GM19395 (cell line): ENCODE data around the gene TOMT.

ENCODE experiments used
- ATAC-seq: cut with Tn5 transposase; IDR thresholded peaks from one replicate; pipeline ENCODE4 v1.9.1; 2021; ENCODE audit warnings: mild to moderate bottlenecking, moderate library complexity; ENCODE audit not compliant: unreplicated experiment

TOMT gene

DNA sequence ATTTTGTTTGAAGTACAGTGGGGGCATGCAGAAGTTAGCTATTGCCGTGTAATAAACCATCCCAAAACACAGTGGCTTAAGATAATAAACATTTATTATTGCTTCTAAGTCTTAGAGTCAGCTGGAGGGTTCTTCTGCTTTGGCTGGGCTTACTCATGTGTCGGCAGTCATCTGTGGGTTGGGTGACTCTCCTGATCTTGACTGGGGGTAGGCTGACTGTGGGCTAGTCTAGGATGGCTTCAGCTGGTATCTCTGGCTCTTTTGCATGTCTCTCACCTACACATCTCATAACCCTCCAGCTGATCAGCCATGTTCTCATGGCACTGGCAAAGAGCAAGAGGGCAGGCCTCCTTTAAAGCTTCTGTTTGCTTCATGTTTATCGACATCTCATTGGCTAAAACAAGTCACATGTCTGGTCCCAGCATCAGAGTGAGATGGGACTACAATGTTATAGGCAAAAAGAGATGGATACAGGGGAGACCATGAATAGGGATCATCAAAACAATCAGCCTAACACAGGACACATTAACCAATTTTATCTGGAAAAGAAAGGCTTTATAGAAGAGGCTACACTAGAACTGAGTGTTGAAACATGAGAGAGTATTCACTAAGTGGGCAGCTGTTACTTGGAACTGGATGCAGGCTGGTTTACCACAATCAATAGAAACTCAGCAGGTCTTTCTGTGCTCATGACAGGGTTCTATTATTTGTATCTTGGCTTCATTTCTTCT lies 19.9 kb upstream of the TOMT start:
- ATAC-seq = no peak

DNA sequence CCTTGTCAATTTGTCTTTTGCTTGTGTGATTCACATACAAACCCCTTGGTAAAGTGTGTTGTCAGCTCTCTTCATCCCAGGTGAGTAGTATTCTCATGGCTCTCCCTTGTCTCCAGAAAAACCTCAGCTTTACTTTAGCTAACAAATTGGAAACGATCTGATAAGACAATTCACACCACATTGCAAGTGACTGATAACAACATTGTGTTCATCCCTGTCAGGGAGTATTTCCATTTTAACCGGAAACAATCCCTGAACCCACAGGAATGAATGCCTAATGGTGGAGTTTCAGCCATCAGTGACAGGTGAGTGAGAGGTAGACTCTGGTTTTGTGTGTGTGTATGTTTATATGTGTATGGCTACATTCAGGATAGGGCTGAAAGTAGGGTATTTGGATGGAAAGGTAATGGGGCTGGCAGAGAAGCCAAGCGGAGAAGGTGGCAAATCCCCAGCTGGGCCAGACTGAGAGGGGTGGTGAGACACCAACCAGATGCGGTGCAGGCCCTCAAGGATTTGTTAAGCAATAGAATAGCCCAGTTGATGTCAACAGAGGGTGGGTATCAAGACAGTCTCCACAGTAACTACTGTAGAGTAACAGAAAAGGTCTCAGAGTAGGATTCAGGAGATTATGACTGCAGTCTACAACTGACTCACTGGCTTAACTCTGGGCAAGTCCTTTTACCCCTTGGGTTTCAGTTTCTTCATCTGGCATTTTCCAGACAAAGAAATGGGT lies 17.5 kb upstream of the TOMT start:
- no peak for ATAC-seq

DNA sequence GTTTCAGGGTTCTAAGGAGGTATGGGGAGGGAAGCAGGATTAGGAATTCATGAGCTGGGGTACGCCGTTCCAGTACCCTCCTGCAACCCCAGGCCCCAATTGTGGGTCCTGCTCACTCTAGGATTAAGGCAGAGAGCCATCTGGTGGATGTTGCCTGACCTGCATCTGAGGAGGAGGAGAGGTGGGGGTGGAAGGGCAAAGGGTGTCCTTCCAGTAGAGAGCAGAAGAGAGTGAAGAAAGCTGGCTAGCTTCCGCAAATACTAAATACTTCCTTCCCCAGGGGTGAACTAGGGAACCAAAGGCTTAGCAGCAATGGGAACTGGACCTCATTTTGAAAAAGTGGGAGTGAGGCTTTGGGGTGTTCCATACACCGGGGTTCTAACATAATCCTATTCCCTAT lies 14.4 kb upstream of the TOMT start:
- no peak for ATAC-seq

DNA sequence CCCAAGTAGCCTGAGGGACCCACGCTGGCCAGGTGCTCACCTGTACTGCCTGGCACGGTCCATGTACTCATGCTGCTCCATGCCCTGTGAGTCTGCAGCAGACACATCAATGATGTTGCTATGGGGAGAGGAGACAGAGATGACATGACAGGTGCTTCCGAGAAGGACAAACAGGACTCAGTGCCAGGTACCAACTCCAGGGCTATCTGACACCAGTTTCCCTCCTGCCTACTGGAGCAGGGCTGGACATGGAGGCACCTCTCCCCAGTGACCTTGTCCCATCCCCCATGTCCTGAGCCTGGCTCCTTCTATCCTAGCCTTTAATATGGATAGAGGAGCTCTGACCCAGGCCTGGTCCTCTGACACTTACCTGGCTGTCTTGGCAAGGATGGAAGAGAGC lies 7.0 kb upstream of the TOMT start:
- ATAC-seq = no peak

DNA sequence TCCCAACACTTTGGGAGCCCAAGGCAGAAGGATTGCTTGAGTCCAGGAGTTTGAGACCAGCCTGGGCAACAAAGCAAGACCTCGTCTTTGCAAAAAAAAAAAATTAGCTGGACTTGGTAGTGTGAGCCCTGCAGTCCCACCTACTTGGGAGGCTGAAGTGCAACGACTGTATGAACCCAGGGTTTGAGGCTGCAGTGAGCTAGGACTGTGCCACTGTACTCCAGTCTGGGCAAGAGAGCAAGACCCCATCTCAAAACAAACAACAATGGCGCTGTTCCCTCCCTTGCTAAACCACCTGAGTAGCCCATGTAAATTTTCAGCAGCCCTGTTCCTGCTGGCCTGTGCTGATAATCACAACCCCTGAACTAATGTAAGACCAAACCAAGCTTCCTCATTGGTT lies 5.7 kb upstream of the TOMT start:
- no peak for ATAC-seq

DNA sequence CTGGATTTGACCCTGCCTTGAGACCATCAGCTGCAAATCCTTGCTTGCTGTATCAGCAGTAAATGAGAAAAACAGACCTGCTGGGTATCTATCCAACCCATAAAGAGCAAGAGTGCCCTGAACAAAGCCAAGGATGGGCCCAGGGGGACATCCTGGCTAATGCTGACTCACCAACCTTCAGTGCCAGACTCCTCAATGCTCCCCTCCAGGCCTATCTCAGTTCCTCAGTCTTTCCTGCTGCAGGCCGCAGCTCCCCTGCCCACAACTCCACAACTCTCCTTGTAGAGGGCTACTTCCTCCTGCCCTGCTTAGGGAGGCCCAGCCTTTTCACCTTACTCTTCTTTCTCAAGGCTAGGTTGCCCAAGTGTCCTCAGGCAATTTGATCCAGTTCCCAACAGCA lies 5.3 kb upstream of the TOMT start:
- ATAC-seq = no peak

DNA sequence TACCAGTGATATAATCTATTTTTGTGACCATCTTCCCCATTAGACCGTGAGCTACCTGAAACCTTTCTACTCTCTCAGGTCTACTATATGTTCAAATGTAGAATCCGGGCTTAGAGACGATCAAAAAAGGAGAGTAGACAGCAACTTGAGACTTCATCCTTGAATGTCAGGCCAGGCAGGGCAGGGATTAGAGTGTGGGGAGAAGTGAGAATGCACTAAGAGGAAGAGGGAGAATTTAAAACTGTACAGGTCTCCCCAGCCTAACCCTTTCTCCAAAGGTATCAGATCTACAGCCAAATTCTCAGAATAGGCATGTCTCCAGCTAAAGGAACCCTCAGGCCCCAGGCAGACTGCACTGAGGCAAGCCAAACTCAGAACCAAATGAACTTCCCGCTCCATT lies 3.6 kb upstream of the TOMT start:
- no peak for ATAC-seq

DNA sequence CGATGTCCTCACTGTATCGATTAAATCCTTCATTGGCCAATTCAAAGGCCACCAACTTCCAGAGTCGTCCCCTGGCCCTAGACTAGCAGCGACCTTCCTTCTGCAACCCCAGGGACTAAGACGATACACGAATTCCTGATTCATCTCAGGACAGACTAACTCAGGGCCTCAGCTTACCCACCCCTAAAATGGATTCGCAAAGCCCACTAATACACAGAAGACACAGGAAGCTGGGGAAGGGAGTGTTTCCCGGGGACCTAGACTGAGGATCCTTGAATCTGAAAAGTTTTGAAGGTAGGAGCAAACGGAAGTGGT lies 3.1 kb upstream of the TOMT start:
- no peak for ATAC-seq

DNA sequence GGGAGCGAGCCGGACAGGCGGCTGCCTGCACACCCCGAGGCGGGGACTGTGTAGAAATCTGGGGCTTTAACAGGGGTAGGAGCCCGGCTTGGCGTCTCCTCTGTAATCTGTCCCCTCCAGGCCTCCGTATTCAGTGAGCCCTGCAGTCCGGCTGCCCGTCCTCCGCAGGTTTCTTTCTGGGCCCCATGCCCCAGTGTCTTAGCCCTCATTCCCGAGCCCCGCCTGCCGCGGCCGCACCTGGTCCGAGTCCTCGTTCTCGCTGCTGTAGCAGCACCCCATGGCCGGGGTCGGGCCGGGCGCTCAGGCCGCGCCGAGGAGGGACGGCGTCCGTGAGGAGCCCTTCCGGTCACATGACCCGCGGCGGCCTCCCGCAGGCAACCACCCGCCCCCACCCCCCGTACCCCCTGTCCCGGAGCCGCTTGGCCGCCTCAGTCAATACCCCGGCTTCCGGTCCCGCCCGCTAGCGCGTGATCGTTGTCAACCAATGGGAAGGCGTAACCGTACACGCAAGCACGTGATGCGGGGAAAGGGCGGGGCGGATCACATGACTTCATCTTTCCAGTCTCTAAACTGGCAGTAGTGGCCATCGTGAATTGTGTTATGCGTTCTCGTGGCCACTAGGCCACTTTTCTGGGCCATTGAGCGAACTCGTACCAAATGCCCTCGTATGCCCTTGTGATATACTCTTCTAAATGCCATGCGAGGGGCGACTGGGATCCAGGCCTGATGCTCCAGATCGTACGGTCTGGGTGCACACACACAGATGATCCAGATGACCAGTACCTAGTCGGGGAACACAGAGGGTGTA lies 2.6 kb upstream of the TOMT start, which contains the start of gene LAMTOR1:
Gene LAMTOR1 (minus strand): TSS at position 352 of the 808 bp plus-strand sequence. CDS start 73 bp downstream, at position 279.
- peak; percentile 87 for ATAC-seq

DNA sequence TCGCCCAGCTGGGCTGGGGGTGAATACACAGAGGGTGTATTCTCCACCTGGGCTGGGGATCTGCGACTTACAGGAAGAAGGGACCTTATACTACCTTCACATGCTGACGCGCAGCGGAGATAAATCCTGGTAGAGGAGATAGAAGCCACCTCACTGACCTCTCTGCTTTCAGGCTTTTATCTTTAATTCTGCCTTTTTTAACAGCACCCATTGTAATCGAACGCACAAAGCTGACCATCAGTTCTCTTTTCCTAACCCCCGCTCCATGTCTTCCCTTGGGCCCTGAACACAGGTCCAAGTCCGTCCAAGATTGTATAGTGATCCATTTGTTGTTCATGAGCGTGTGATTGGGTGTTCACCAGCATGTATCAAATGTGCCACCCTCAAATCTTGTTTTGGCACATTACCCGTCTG lies 2.0 kb upstream of the TOMT start:
- no peak for ATAC-seq

DNA sequence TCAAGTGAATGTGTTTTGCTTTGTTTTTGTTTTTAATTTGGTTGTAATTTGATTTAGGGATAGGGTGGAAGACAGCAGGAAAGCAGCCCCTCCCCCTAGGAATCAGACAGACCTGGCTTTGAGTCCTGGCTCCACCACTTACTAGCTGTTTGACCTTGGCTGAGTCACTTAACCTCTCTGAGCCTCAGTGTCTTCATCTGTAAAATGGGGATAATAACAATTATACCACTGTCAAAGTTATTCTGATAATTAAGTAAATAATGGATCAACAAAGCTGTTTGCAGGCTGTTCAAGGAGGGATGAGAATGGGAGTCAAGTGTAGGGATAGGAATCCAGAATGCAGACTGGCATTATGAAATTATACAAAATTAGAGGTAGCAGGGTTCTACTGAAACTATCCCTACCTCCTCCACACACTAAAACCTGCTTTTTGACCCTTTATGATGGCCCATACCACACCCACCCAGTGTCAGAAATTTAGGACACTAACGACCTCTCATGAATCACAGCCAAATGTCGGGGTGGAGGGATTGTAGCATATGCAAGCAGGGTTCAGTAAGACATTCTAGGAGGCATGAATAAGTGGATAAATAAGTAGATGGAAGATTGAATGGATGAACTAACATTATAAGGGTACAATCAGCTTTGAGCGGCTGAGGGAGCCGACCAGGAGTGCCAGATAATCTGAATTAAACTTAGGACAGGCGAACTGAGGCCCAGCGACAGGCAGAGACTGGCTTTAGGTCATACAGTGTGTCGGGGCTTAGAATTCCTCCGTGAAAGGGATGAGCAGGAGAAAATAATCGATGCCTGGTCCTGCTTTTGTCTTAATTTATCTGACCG lies 5.8 kb downstream of the TOMT start:
- peak; percentile 2 for ATAC-seq

DNA sequence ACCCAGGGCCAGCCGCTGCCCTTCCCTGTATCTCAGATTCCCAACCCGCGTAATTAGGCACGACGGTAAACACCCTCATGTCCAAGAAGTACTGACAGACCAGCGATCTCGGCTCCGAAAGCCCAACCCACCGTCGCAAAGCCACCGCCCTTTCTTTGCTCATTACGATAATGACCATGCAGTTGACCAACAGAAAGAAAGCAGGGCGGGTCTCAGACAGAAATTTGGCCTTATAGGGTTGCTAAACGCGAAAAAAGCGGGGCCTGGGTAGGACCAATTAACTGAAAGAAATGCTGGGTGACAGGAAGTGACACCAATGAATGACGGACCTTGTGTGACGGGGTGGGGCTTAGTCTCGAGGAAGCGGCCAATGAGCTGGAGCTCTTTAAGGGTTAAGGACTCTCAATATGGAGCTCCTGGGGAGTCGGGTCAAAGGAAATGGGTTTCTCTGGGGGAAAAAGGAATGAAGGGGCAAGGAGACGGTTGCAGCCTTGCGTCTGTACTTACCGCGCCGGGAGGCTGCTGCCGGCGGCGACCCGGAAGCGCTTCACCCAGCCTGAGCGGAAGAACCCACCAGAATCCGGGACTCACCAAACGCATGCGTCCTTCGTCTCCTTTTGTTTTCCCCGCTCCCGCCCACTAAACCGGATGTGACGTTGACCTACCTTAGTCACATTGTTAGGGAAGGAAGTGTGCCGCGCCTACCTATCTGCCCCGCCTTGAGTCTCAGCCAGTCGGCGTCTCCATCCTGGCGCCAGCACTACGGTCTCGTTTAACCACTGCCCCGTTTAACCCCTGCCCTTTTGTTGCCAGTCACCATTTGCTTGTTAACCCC lies 6.6 kb downstream of the TOMT start, which contains the start of gene ANAPC15:
Gene ANAPC15 (minus strand): TSS at position 553 of the 835 bp plus-strand sequence. CDS start 1,419 bp downstream, outside the sequence.
- ATAC-seq = peak; percentile 92

DNA sequence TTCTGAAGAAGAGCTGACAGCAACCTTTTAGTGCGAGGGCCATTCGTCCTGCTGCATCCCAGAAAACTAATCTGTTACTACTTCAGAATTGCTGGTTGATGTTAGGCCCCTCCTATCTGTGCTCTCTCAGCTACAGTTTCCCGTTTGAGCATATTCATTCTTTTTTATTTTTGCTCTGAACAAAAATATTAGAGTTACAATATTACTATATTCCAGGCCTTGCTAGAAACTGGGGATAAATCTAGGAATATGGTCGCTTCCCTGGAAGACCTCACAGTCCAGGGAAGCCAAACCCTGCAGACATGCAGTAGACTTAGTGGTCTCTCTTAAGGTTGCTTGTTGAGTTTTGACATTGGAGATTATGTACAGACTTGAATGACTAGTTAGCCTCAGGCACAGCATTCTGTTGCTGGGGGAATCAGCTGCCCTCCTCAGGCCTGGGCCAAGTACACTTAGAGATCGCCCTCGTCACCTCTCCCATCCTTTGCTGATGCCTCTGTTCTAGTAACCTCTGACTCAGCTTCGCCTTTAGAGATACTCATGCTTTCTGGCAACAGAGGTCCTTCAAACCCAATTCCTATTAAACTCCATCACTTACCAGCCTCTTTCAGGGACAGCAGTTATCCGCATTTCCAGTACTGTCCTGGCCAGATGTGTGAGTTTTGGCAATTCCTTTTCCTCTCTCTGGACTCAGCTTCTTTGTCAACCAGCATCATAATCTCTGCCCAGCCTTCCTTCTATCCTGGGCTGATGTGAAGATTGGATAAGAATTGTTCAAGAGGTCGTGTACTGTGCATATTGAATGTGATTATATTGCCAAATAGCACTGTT lies 7.5 kb downstream of the TOMT start:
- ATAC-seq = no peak

DNA sequence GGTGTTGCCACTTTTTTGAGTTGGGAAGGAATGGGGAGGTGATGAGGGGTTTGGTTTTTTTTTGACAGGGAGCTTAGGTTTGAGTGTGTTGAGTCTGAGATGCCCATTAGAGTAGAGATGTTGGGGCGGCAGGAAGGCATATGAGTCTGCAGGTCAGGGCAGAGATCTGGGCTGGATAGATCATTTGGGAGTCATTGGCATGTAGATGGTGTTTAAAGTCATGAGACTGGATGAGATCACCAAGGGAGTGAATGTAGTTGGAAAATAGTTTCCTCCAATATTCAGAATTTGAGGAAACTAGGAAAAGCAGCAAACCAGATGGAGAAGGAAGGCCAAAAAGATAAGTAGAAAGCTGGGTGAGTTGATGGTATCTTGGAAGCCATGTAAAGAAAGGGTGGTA lies 8.8 kb downstream of the TOMT start:
- no peak for ATAC-seq

DNA sequence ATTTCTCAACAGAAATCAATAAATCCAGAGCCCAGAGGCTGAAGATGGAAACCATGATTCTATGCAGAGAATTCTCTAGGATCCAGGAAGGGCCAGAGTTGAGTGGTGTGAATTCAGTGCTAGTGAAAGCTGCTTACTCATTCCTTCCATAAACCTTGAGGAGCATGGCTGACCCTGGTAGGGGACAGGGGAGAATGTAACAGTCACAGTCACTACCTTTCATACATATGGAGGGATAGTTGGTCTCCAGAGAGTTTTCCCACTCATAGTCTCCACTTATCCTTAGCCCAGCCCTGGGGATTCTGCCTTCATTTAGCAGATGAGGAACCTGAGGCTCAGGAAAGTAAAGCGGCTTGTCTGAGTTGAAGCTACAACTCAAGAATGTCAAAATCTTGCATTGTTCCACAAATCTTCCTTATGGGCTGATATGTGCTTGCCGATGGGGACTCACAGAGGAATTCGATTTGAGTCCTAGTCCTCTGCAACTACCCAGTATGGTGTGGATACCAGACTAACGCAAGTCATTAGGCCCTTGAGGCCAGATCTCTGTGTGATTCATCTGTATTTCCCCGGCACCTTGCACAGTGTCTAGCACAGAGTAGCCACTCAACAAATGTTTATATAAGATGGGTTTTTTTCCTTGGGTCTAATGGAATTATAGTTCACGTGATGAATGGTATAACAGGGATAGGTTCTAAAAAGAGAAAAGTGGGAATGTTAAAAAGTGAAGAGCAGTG lies 10.5 kb downstream of the TOMT start:
- no peak for ATAC-seq

DNA sequence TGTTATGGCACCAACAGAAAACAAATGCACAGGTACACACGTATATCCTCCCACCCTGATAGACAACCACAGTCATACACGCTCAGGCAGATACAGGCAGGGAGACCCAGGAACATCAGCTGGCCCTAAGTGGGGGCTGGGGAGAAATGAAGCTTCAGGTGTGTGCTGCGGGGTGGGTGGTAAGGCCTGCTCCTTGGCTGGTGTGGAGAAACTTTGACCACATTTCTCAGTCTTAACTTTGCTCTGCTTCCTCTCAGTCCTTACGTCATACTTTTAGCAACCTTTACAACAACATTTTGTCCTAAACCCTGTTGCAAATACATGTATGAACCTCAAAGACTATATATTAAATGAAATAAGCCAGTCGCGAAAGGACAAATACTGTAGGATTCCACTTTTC lies 13.5 kb downstream of the TOMT start:
- no peak for ATAC-seq

DNA sequence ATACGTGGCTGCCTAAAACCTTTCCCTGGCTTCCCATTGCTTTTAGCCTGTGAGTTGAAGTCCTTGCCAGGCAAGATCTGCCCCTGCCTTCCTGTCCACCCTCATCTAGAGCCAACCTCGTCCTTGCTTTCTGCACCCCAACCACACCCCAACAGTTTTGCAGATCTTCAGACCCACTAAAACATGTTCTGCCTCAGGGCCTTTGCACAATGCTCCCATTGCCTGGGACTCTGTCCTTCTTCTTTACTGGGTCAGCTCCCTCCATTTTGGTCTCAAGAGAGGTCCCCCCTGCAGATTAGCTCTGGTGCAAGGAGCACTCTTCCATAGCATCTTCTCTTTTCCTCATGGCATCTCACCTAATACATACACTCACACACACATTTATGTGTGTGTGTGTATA lies 15.2 kb downstream of the TOMT start:
- ATAC-seq = no peak

DNA sequence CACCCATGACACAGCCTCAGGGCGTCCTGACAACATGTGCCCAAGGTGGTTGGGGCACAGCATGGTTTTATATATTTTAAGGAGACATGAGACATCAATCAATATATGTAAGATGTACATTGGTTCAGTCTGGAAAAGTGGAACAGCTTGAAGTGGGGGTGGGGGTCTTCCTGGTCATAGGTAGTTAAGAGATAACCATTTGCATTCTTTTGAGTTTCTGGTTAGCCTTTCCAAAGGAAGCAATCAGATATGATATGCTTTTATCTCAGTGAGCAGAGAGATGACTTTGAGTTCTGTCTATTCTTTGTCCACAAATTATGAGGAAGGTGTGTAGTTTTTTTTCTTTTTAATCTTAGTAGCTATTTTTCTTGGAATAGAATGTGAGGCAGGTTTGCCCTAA lies 16.9 kb downstream of the TOMT start:
- no peak for ATAC-seq
